Measurements from ENCODE around the gene ADNP2.

DNA sequence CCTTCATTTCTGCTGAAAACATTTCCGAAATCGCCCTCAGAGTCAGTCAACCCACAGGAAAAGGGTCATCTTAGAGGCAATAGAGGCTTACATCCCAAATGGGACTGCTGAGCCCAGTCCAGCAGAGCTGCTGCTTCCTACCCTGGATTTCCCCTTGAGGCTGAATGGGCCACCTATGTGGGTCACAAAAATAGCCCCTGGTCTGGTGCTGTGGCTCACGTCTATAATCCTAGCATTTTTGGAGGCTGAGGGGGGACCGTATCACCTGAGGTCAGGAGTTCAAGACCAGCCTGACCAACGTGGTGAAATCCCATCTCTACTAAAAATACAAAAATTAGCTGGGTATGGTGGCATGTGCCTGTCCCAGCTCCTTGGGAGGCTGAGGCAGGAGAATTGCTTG is 49.3 kb downstream of the ADNP2 start:
- TF ChIP-seq, protein P1, sequence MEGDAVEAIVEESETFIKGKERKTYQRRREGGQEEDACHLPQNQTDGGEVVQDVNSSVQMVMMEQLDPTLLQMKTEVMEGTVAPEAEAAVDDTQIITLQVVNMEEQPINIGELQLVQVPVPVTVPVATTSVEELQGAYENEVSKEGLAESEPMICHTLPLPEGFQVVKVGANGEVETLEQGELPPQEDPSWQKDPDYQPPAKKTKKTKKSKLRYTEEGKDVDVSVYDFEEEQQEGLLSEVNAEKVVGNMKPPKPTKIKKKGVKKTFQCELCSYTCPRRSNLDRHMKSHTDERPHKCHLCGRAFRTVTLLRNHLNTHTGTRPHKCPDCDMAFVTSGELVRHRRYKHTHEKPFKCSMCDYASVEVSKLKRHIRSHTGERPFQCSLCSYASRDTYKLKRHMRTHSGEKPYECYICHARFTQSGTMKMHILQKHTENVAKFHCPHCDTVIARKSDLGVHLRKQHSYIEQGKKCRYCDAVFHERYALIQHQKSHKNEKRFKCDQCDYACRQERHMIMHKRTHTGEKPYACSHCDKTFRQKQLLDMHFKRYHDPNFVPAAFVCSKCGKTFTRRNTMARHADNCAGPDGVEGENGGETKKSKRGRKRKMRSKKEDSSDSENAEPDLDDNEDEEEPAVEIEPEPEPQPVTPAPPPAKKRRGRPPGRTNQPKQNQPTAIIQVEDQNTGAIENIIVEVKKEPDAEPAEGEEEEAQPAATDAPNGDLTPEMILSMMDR (IDR thresholded peaks at IDR 0.05; ENCODE audit: insufficient read depth, low read length), result no peak
- TF ChIP-seq, protein P2, sequence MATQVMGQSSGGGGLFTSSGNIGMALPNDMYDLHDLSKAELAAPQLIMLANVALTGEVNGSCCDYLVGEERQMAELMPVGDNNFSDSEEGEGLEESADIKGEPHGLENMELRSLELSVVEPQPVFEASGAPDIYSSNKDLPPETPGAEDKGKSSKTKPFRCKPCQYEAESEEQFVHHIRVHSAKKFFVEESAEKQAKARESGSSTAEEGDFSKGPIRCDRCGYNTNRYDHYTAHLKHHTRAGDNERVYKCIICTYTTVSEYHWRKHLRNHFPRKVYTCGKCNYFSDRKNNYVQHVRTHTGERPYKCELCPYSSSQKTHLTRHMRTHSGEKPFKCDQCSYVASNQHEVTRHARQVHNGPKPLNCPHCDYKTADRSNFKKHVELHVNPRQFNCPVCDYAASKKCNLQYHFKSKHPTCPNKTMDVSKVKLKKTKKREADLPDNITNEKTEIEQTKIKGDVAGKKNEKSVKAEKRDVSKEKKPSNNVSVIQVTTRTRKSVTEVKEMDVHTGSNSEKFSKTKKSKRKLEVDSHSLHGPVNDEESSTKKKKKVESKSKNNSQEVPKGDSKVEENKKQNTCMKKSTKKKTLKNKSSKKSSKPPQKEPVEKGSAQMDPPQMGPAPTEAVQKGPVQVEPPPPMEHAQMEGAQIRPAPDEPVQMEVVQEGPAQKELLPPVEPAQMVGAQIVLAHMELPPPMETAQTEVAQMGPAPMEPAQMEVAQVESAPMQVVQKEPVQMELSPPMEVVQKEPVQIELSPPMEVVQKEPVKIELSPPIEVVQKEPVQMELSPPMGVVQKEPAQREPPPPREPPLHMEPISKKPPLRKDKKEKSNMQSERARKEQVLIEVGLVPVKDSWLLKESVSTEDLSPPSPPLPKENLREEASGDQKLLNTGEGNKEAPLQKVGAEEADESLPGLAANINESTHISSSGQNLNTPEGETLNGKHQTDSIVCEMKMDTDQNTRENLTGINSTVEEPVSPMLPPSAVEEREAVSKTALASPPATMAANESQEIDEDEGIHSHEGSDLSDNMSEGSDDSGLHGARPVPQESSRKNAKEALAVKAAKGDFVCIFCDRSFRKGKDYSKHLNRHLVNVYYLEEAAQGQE (IDR thresholded peaks at IDR 0.05; ENCODE audit: insufficient replicate concordance, low read depth), result no peak
- no peak for TF ChIP-seq POLR2AphosphoS5 (IDR thresholded peaks at IDR 0.05; ENCODE audit: low read depth)
